ENCODE measurements around the gene MAP3K14.

The MAP3K14 gene

DNA sequence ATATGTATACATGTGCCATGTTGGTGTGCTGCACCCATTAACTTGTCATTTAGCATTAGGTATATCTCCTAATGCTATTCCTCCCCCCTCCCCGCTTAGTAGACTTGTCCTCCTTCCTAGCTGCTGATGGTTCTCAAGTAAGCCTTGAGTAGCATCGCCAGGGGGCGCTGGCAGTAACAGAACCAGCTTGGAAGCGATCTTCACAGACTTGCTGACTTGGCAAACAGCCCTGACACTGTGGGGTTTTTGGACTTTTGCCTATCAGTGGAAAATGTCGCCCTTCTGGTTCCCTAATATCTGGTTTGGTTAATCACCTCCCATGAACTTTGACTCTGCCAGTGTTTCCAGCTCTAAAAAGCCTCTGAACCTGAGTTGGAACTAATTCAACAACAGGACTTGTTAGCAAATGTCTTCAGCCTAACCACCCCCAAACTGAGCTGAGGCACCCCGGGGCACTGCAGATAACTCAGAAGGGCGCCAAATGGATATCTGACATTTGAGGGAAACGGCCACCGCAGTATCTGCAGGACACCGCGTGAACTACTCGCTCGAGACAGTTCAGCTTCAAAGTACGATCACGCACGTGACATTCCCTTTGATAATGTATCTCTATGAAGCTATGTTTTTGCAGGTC, 39.5 kb downstream of the MAP3K14 start:
- DNase-seq = peak; percentile 97

DNA sequence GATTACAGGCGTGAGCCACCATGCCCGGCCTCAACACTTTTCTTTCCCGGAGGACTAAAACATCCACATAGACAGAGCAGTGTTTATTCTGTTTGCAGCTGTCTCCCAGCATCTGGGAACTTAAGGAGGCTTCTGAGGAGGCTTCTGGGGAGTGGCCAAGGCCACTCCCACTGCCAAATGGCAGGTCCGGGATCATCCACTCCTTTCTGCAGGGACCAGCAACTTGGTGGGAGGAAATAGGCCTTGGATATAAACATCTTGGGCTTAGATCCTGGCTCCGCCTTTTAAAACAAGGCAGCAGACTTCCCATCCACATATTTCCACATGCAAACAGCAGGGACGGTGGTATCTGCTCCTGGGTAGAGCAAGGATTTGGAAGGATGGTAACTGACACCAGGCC, 40.8 kb downstream of the MAP3K14 start:
- no peak for DNase-seq

DNA sequence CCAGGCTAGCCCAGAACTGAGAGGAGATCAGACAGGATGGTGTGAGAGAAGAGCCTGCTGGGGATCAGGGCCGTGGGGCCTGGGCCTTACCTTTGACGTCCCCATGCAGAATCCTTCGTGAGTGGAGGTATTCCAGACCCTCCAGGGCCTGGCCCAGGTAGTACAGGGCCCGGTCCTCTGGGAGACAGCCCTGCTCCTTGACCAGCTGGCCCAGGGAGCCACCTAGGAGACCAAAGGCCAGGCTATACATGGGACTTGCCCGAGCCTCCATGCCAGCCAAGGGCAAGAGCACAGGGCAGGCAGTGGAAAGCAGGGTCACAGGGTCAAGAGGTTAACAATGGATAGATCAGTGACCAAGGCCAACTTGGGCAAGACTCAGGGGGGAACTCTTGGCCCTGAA, 42.8 kb downstream of the MAP3K14 start:
- DNase-seq = no peak

DNA sequence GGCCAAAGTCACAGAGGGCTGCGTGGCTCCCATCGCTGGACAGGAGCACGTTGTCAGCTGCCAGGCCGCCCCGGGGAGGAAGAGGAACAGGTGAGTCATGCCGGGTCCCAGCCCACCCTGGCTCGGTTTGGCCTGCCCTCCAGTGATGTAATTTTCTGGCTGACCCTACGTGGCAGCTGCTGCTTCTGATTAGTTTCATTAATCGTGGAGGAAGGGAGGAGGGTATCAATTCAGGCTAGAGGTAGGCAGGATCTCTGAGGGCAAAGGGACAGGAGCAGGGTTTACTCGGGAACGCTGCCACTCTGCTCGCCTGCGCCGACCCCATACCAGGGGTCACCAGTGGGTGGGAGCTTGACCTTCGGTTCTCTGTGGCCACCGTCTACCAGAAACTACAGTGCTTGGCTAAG, 43.3 kb downstream of the MAP3K14 start:
- no peak for DNase-seq

DNA sequence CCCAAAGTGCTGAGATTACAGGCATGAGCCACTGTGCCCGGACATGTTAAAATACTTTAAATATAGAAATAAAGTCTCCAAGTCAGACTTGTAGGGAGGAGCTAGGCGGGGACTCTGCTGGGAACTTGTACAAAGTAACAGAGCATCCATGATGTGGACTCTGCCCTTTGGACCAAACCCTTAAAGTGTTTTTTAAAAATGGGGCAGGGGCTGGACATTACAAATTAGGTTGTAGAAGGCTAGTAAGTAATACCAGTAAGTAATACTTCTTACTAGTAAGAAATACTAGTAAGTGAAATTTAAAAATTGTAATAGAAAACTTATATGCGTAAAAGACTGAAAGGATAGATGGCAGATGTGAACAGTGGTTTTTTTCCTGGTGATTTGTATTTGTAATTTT, 45.2 kb downstream of the MAP3K14 start:
- no peak for DNase-seq

DNA sequence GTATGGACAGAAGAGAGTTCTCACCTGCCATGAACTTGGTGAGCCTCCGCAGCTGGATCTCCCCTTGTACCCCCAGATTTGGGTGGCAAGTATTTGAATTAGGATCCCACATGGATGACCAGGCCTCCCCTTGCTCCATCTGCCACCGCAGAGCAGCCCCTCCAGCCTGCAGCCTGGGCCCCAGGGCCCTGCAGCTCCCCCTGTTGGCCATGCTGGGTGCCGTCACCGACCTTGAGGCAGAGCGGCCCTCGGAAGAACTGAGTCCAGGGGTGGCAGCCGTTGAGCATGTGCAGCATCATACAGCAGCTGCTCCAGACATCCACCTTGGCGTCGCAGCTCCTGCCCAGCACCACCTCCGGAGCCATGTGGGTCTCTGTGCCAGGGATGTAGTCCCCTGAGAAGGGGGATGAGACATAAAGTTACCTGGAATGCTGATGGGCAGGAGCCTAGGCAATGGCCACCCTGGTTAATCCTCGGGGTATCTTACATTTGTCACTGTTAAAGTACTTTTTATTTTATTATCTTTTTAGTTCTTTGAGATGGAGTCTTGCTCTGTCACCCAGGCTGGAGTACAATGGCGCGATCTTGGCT, 45.9 kb downstream of the MAP3K14 start:
- peak; percentile 76 for DNase-seq

DNA sequence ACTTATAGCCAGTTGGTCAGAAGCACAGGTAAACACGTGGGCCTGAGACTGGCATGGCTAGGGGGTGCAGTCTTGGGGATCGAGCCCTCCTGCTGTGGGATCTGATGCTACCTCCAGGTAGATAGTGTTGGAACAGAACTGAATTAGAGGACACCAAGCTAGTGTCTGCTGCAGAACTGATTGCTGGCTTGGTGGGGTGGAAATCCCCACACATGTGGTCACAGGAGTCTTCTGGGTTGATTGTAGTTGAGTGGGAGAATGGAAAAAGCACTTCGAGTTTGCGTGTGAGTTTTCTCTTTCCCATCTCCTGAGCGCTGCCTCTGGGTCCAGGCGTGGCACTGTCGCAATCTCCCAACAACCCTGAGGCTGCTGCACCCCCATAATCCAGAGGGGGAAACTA, 46.9 kb downstream of the MAP3K14 start:
- no peak for DNase-seq

DNA sequence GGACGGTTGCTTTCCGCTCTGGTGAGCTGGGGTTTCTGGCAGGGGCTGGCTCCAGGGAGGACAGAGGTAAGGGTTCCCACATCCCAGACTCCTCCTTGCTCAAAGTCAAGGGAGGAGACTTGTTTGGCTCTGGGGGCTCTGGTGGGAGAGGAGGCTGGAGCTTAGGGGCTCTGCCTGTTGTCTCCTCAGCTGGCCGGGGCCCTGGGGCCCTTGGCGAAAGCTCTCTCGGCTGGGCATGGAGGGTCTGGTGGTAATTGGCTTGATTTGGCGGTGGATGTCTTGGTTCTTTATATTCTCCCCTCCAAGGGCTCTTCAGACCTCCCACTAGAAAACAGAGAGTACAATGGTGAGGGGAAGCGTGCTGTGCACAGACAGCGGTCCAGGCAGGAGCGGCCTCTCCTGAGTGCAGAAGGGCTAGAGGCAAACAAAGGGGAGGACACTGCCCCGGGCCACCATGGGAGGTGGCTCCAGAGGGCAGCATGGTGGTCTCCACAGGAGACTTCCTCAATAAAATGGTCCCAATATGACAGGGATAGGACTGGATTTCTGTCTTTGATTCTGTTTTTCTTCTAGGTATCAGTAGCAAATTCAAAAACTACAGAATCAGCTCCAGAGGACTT, 49.3 kb downstream of the MAP3K14 start:
- DNase-seq = no peak

DNA sequence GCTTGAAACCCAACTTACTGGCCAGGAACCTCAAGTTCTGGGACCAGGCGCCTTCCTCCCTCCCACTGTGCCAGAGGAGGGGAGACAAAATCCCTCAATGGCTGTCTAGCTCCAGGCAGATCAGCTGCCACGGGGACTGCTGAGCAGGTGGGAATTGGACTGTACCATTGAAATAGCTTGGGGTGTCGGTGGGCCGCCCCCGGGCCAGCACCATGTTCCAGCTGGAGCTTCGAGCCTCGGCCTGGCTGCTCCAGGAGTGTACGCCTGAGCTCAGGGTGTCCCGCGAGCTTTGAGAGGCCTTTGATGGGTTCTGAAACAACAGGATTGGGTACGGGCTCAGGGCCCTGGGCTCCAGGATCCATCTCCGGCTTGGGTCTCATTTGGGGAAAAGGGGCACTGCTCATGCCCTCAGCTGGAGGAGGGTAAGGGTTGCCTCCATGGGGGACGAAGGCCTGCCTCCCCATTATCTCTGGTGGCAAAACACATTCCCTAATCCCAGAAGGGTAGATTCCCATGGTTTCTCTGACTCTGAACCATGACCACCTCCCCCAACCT, 50.4 kb downstream of the MAP3K14 start:
- DNase-seq = no peak

DNA sequence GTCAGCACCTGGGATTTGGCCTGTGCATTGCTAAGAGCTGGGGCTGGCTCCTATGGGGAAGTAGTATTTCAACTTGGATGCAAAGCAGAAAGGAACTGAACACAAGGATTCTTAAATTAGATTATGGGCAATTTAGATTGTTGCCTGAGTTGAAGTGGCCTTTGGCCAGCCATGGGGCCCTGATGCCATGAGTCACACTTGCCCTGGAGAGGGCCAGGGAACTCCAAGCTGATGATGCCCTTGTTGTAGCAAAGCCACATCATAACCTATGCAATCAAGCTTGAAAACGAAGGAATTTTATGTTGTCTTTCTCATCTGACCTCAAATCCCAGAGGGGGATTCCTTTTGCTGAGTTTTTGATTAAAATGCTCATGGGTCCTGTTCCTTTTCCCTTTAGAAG, 51.0 kb downstream of the MAP3K14 start:
- no peak for DNase-seq

DNA sequence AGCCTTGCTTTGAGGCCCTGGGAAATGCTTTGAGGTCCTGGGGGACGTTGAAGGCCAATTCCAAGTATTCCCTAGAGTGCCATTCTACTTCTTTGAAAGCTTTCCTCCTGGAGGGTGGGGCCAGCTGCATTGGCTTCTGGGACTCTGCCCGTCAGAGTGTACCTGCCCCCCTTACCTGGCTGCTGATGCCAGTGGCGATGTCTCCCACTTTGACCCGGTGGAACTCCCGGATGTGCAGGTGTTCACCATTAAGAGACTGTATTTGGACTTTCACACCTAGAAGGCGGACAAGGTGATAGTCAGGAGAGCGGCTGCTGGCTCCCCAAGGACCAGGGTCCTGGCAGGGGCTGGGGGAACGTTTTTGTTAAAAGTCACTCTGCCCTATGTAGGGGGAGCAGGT, 51.8 kb downstream of the MAP3K14 start:
- no peak for DNase-seq

DNA sequence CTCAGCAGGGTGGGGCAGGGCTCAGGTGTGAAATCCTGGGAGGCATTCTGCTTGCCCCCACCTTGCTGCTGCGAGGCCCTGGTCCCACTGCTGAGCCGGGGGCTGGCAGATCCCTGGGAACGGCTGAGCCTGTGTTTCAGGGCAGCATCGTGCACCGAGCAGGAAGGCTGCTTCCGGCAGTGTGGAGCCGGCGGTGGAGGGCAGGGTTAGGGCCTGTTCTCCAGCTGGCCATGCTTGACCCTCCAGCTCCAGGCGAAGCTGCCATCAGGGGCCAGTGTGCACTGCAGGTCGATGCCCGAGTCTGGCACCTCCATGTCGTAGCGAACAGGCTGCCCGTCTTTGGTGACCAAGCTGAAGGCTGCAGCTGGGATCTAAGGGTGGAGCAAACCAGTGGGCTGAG, 52.4 kb downstream of the MAP3K14 start:
- DNase-seq = no peak

DNA sequence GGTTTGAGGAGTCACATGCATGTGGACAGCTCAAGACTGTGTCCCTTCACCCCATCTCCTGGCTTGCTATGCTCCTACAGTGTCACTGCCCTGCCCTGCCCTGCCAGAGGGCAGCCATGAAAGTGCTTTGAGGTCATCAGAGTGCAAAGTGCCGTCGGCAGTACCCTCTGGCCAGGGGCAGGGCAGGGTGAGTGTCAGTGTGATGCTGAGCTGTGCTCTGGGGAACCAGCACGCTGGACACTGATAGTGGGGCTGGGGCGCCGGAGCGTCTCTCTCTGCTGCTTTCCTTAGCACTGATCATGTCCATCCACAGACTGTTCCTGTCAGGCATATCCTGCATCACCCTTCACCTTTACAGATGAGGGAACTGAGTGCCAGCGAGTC, 53.4 kb downstream of the MAP3K14 start:
- peak; percentile 1 for DNase-seq

DNA sequence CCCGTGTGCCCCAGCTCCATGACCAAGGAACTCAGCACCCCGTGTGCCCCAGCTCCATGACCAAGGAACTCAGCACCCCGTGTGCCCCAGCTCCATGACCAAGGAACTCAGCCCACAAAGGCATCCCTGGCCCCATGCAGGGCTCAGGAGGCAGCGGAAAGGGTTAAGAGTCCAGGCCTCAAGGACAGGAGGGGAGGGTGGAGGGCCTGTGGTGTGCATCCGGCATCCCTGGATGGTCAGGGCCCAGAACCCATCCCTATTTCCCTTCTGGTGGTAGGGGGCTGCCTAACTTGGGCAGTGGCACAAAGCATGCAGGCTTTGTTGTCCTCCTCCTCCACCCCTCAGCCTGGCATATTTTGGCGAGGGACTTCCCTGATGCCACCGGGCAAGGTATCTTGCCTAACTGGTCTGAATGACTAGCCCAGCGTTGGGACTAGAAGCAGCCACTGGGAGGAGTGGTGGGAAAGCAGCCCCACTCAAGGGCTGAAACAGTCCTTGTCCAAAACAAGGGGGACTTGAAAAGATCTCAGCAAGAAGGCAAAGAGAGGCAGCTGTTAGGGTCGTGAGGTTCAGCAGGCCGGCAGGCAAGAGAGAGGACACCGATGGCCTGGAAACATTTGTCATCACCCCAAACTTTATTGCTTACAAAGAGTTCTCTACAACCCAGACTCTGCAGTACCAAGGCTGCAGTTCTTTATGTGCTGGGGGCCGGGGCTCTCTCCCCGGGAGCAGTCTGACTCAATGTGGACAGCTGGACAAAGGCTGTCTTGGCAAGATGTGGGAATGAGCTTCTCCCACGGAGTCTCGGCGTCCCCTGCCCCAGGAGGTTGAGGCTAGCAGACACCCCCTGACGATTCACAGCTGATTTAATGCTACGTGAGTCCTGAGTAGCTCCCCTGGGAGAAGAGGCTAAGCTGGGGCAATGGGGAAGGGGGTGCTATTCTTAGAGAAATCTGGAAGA, 54.0 kb downstream of the MAP3K14 start:
- DNase-seq = peak; percentile 7

DNA sequence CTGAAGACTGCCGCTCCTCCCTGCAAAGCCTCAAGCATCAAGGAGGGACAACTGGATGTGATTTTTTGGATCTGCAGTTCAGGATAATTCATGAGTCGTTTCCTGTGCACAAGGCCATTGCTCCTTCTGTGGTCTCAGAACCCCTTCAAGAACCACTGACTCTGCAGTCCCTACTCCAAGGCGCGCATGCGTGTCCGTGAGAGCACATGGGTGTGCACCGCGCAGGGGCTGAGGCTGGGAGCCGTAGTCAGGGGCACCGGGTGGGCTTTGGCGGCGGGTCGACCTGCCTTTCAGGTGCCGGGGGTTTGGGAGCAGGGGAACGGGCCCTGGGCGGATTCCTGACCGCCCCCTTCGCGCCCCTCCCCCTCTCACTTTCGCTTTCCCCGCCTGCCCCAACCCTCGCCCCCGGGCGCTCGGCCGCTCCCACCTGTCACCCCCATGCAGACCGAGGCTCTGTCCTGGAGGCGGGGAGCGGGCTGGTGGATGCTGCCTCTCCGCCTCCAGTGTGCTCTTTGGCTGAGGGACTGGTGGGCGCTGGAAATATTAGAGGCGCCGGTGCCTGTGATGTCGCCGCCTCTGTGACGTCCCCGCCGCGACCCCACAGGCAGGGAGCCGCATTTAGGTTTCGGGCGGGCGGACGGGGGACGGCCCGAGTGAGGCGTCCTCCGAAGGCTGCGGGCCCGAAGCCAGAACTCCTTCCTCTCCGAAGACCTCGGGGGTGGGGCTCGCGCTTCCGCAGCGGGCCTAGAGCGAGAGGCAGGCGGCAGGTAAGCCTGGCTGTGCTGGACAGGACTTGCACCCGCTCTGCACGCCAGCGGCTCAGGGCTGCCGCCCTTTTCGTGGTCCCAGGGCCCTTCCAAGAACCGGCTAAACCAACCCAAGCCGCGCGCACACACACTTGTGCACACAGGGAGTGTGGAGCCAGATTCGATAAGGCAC, 55.0 kb downstream of the MAP3K14 start, which contains the start of gene SPATA32:
SPATA32 (minus strand) TSS at position 518 of the 939 bp plus-strand sequence; CDS start at position 440, 78 bp downstream.
- peak; percentile 82 for DNase-seq

DNA sequence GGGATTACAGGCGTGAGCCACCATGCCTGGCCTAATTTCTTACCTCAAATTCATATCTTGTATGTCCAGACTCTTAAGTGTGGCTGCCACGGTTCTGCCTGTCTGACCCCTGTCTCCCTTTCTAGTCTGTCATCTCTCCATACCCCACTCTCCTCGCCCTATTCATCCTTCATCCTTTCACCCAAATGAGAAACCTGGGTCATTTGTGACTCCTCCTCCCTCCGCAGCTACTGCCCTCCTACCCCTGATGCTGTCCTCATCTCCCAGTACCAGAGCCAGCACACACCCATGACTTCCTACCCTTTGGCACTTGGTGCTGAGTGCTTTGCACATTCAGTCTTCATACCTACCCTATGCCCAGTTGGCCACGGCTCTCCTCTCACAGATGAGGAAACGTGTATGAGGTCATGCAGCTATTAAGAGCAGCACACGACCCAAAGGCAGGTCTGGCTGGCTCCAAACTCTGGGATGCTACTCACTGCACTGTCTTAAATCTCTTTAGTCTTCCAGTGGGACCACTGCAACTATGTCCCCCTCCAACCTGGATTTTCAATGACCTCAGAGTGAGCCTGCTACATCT, 56.5 kb downstream of the MAP3K14 start:
- peak; percentile 2 for DNase-seq

DNA sequence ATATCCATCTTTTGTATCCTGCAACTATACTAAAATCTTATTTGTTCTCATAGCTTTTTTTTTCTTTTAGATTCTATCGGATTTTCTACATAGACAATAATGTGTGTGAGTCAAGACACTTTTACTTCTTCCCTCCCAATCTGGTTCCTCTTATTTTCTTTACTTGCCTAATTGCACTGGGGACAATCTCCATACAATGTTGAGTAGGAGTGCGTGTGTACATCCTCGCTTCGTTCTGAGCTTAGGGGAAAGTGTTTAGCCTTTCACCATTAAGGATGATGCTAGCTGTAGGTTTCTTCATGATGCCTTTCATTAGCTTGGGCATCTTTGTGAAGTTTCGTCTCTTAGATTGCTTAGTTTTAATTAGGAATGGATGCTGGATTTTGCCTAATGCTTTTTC, 57.8 kb downstream of the MAP3K14 start:
- DNase-seq = no peak

DNA sequence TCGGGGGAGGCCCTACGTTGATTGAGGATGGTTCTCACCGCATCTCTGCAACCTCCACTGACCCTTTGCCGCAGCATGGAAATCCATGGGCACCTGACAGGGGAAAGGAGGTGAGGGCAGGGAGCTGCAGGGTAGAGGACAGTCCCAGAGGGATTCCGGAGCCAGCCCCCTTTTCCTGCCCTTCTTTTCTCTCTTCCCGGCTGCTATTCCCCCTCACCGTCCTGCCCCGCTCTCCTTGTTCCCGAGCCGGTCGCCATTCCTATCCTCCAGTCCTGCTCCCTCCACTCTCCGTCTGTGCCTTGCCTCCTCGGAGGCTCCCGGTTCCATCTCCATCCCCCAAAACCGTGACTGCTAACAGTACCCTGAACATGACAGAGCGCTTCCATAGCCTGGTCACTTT, 59.7 kb downstream of the MAP3K14 start:
- DNase-seq = no peak

DNA sequence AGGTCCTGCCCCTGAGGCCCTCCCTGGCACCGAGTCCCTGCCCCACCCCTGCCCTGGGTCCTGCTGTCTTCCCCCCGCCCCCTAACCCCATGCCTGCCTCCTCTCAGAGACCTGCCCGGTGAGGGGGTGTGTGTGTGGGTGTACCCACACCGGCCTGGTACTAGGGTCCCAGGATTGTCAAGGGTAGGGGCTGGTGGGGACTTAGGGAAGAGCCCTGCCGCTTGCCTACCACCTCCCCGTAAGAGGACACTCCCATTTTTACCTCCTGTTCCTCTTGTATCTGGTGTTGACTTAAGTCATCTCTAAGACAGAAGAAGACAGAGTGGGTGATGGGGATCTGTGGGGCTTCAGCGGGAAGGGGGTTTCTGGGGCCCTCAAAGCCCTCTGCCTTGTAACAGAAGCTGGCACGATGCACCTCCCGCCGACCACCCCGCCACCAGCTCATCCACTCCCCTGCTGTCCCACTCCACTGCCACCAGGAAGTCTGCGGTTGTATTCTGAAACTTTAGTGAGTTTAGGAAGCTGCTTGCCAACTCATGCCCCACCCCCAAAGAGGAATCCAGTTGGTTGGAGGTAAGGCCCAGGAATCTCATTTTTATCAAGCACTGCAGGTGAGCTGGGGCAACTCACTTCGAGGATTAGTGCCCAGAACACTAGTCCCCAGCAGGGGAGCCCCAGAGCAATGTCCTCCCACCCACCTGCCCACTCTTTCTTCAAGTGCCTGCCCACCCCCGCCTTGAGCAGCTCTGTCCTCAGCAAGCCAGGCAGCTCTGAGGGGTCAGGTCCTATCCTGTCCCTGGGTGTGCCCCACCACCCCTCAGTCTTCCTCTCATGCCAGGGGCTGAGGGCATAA, 60.5 kb downstream of the MAP3K14 start:
- DNase-seq = no peak

DNA sequence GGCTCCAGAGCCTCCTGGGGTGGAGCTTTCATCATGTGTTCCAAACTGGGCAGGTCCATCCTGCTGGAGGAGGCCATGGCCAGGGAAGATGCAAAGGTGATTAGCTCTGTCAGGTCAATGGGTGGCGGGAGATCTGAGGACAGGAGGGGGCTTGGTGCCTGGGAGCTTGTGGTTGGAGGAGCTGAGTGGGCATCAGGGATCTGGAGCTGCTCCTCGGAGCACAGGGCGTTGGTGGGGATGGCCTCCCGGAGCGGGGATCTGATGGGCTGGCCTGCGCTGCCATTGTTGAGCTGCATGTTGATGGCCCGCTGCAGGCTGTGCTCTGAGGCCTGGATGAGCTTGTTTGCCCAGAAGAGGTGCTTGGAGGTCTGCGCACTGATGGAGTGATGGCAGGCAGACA, 61.5 kb downstream of the MAP3K14 start:
- DNase-seq = no peak
